B cell (primary cell): Measurements from ENCODE around the gene CEACAM20. TPM values are rescaled to one million over a fixed set of nuclear protein-coding genes. Genes with fewer than 3 reads are reported as not detected.

Source experiments
- ATAC-seq: fragments of 200-7000 bp; cut with Tn5 transposase; one replicate; pipeline ENCODE4 v1.10.0; 2021; ENCODE audit warnings: low read depth, mild to moderate bottlenecking, moderate number of reproducible peaks, moderate library complexity
- CTCF ChIA-PET: fragments of 350-600 bp; sonication (Branson Sonifier 250); formaldehyde crosslinking; loops from one replicate; lab custom pipeline; 2021; ENCODE audit warnings: antibody characterized with exemption, inconsistent platforms; lab: Charles Lee
- POLR2A ChIA-PET: fragments of 350-600 bp; sonication (Branson Sonifier 250); formaldehyde crosslinking; loops from one replicate; lab custom pipeline; 2021; ENCODE audit warnings: antibody characterized with exemption; lab: Charles Lee
- DNase-seq: peaks from one replicate; pipeline ENCODE4 v3.0.0; 2013
- H2AFZ ChIP-seq: 2 replicates; pipeline ENCODE4 v1.6.1; 2012; ENCODE audit warnings: mild to moderate bottlenecking, low read depth, low read length; ENCODE audit not compliant: insufficient read depth, poor library complexity, severe bottlenecking
- H3K27ac ChIP-seq, 2 donors: 1 replicate in 1 of 2; 2 replicates in 1 of 2; pipeline ENCODE4 v1.5.1; 2012 to 2013; ENCODE audit warnings: low read length in 2 of 2, mild to moderate bottlenecking in 2 of 2, moderate library complexity in 1 of 2
- H3K27me3 ChIP-seq, 4 experiments: fragments of 200-600 bp in 1 of 4; sonication (generic) in 1 of 4; replicated peaks in 1 of 4; 1 replicate in 2 of 4; 2 replicates in 2 of 4; pipeline versions ENCODE4 v1.6.1 to v1.7.0; 2013 to 2016; ENCODE audit warnings: low read length in 3 of 4, mild to moderate bottlenecking in 2 of 4, mixed read lengths in 1 of 4, moderate library complexity in 1 of 4; ENCODE audit not compliant: insufficient read depth in 4 of 4, control insufficient read depth in 3 of 4; ENCODE audit errors: control extremely low read depth in 1 of 4
- H3K36me3 ChIP-seq, 2 experiments: replicated peaks in 1 of 2; 1 replicate in 1 of 2; 2 replicates in 1 of 2; pipeline versions ENCODE4 v1.6.1 to v1.7.1; 2013; ENCODE audit warnings: low read length in 1 of 2; ENCODE audit not compliant: insufficient read depth in 2 of 2, control insufficient read depth in 1 of 2; ENCODE audit errors: control extremely low read depth in 1 of 2, extremely low read depth in 1 of 2
- H3K4me1 ChIP-seq, 2 donors: fragments of 200-600 bp in 1 of 2; sonication (generic) in 1 of 2; 1 replicate in 1 of 2; 2 replicates in 1 of 2; pipeline versions ENCODE4 v1.5.1 to v1.6.1; 2013 to 2017; ENCODE audit warnings: low read length in 2 of 2; ENCODE audit not compliant: control insufficient read depth in 2 of 2, insufficient read depth in 2 of 2
- H3K4me2 ChIP-seq: replicated peaks from 2 replicates; pipeline ENCODE3; 2012; ENCODE audit warnings: mild to moderate bottlenecking, low read depth, low read length; ENCODE audit not compliant: poor library complexity, severe bottlenecking
- H3K4me3 ChIP-seq, 5 experiments: fragments of 200-600 bp in 1 of 5; sonication (generic) in 1 of 5; 1 replicate in 3 of 5; 2 replicates in 2 of 5; pipeline versions ENCODE4 v1.5.1 to v1.7.0; 2011 to 2016; ENCODE audit warnings: low read length in 4 of 5, mild to moderate bottlenecking in 4 of 5, low read depth in 2 of 5, control low read depth in 1 of 5, moderate library complexity in 1 of 5; ENCODE audit not compliant: insufficient read depth in 1 of 5; ENCODE audit errors: control extremely low read depth in 1 of 5, extremely low read depth in 1 of 5
- H3K79me2 ChIP-seq: fragments of 200-600 bp; sonication (generic); one replicate; pipeline ENCODE4 v1.6.0; 2016; ENCODE audit warnings: low read length; ENCODE audit not compliant: control insufficient read depth, insufficient read depth
- H3K9ac ChIP-seq: fragments of 200-600 bp; sonication (generic); 2 replicates; pipeline ENCODE4 v1.6.1; 2017; ENCODE audit warnings: mild to moderate bottlenecking, low read length, moderate library complexity
- H3K9me3 ChIP-seq, 3 donors: one replicate each; pipeline versions ENCODE4 v1.6.1 to v1.7.1; 2013; ENCODE audit warnings: low read length in 2 of 3; ENCODE audit not compliant: control insufficient read depth in 2 of 3, insufficient read depth in 1 of 3; ENCODE audit errors: control extremely low read depth in 1 of 3
- H4K20me1 ChIP-seq: 2 replicates; pipeline ENCODE4 v1.6.0; 2012; ENCODE audit warnings: mild to moderate bottlenecking, low read length; ENCODE audit not compliant: insufficient read depth, control insufficient read depth, poor library complexity, severe bottlenecking
- H3K27ac Mint-ChIP-seq: one replicate; pipeline ENCODE4 v1.8.0; 2021; ENCODE audit warnings: mixed read lengths
- H3K27me3 Mint-ChIP-seq: one replicate; pipeline ENCODE4 v1.8.0; 2021; ENCODE audit warnings: mixed read lengths
- H3K4me1 Mint-ChIP-seq: one replicate; pipeline ENCODE4 v1.8.0; 2021; ENCODE audit warnings: mixed read lengths
- H3K4me3 Mint-ChIP-seq: one replicate; pipeline ENCODE4 v1.8.0; 2021; ENCODE audit warnings: mixed read lengths
- H3K9me3 Mint-ChIP-seq: one replicate; pipeline ENCODE4 v1.8.0; 2022; ENCODE audit warnings: mixed read lengths; ENCODE audit not compliant: insufficient read depth
- CTCF ChIP-seq: fragments of 200-600 bp; IDR thresholded peaks from one replicate; pipeline ENCODE4 v1.8.0; 2022; ENCODE audit warnings: antibody characterized with exemption, mild to moderate bottlenecking
- EZH2 ChIP-seq: IDR thresholded peaks from 2 replicates; pipeline ENCODE4 v1.6.1; 2012; ENCODE audit warnings: borderline replicate concordance, low read depth, mild to moderate bottlenecking, moderate library complexity, low read length; ENCODE audit not compliant: insufficient read depth, poor library complexity, severe bottlenecking
- WGBS: methylation state at CpG from one replicate; pipeline ENCODE4 v1.1.5; 2013; ENCODE audit warnings: missing lambda C conversion rate; ENCODE audit not compliant: insufficient coverage; 5-methylcytosine and 5-hydroxymethylcytosine counted together
- intact Hi-C: fragments of 100-400 bp; cut with micrococcal nuclease; formaldehyde crosslinking; loops from one replicate; pipeline ENCODE4 v1.10.0; 2022
- polyA plus RNA-seq: library from polyadenylated mRNA; depleted of rRNA; stranded (reverse); fragments of >200 nt; gene quantifications from 2 replicates; pipeline ENCODE4 v1.2.3, GENCODE V29; 2012
- total RNA-seq, 2 donors: library from RNA; stranded (reverse); fragments of 120-200 nt in 1 of 2; gene quantifications; 1 replicate in 1 of 2; 2 replicates in 1 of 2; pipeline versions ENCODE4 v1.2.3 to v1.2.4, GENCODE V29; 2013 to 2022

Gene CEACAM20
- total and polyA plus RNA-seq, 2 donors (not counting 1 experiment from before 2014, with no cell fraction given), result not detected

GRCh38 chr19:44570984-44571684 lies 41.7 kb upstream of the CEACAM20 start:
- H3K27ac ChIP-seq, result no peak overlapping the region
- Mint-ChIP-seq H3K4me3 (no peak overlapping the region), H3K27ac (no peak overlapping the region), H3K4me1 (no peaks in the 10 kb centered on the region), H3K9me3 (no peaks in the 10 kb centered on the region), H3K27me3 (peaks cover 21% of the 10 kb centered on the region)
- H3K4me1 ChIP-seq, result no peaks in the 10 kb centered on the region
- no peak overlapping the region for H2AFZ ChIP-seq
- intact Hi-C loops, result loop anchor here (1.0 kb wide), 1 partner anchor 86 kb away; no protein-coding TSS in a partner anchor
- H3K9me3 ChIP-seq, result peaks cover 0 to 8% (median 0%) of the 10 kb centered on the region in 3 donors
- ChIA-PET POLR2A (no interaction called here), CTCF (interaction anchor here (0.6 to 1.6 kb wide), 5 partner anchors 84 to 633 kb away, joined by 3 to 10 read pairs (median 3); no protein-coding TSS in a partner anchor)
- no peak overlapping the region for H3K4me3 ChIP-seq
- no peak overlapping the region for H3K4me2 ChIP-seq
- DNase-seq (peak; percentile 65), ATAC-seq (no peak)
- H4K20me1 ChIP-seq, result no peaks in the 10 kb centered on the region
- TF ChIP-seq EZH2, result no peak
- peak; percentile 69 for TF ChIP-seq CTCF
- no peak overlapping the region for H3K9ac ChIP-seq
- 67% methylated on average over 11 of the region's 13 CpGs for WGBS
- peaks cover 0 to 2% (median 0%) of the 10 kb centered on the region in 4 experiments for H3K27me3 ChIP-seq
- no peaks in the 10 kb centered on the region for H3K36me3 ChIP-seq
- no peaks in the 10 kb centered on the region for H3K79me2 ChIP-seq

GRCh38 chr19:44570603-44570983 lies 41.1 kb upstream of the CEACAM20 start:
- Mint-ChIP-seq H3K4me3 (no peak overlapping the region), H3K4me1 (no peaks in the 10 kb centered on the region), H3K27me3 (peaks cover 21% of the 10 kb centered on the region), H3K9me3 (no peaks in the 10 kb centered on the region), H3K27ac (no peak overlapping the region)
- Histone ChIP-seq H4K20me1 (no peaks in the 10 kb centered on the region), H3K4me1 (no peaks in the 10 kb centered on the region), H3K27ac (no peak overlapping the region), H3K9ac (no peak overlapping the region), H3K4me2 (no peak overlapping the region), H3K79me2 (no peaks in the 10 kb centered on the region), H3K9me3 (peaks cover 0 to 8% (median 0%) of the 10 kb centered on the region in 3 donors), H3K27me3 (peaks cover 0 to 2% (median 0%) of the 10 kb centered on the region in 4 experiments), H3K4me3 (no peak overlapping the region), H2AFZ (no peak overlapping the region), H3K36me3 (no peaks in the 10 kb centered on the region)
- no peak for ATAC-seq
- ChIA-PET CTCF (interaction anchor here (1.1 to 1.6 kb wide), 3 partner anchors 84 to 90 kb away, joined by 3 to 10 read pairs (median 4); no protein-coding TSS in a partner anchor), POLR2A (no interaction called here)
- WGBS, result 66% methylated on average over 2 of the region's 3 CpGs
- intact Hi-C loops, result no loop called here
- no peak for DNase-seq
- TF ChIP-seq EZH2, result no peak
- TF ChIP-seq CTCF, result no peak
